Nephron (organoid): ENCODE results near the gene F13A1.
A peak's percentile ranks its signal among the peaks of the same experiment; 100 is the strongest.

Experiments used
- H3K27ac Mint-ChIP-seq, 3 experiments: 2 replicates each; pipeline ENCODE4 v1.8.0; 2020; ENCODE audit warnings: mixed read lengths in 3 of 3, mild to moderate bottlenecking in 2 of 3, moderate library complexity in 1 of 3
- H3K27me3 Mint-ChIP-seq: 2 replicates; pipeline ENCODE4 v1.8.0; 2021; ENCODE audit warnings: low read depth, mild to moderate bottlenecking, moderate library complexity, mixed read lengths
- H3K36me3 Mint-ChIP-seq: 2 replicates; pipeline ENCODE4 v1.8.0; 2020; ENCODE audit warnings: low read depth, mixed read lengths
- H3K4me1 Mint-ChIP-seq: 2 replicates; pipeline ENCODE4 v1.8.0; 2020; ENCODE audit warnings: mixed read lengths
- H3K4me3 Mint-ChIP-seq, 3 experiments: 2 replicates each; pipeline ENCODE4 v1.8.0; 2020; ENCODE audit warnings: mild to moderate bottlenecking in 3 of 3, mixed read lengths in 3 of 3, moderate library complexity in 2 of 3
- H3K9me3 Mint-ChIP-seq: 2 replicates; pipeline ENCODE4 v1.8.0; 2020; ENCODE audit warnings: mixed read lengths
- CTCF ChIP-seq, 3 experiments: fragments of 200-600 bp; sonication (generic); IDR thresholded peaks; one replicate each; pipeline ENCODE4 v1.5.0; 2021; ENCODE audit warnings: antibody characterized with exemption in 3 of 3; ENCODE audit not compliant: unreplicated experiment in 3 of 3

The F13A1 gene

GRCh38 chr6:6225885-6226529 is 94.5 kb downstream of the F13A1 start:
- H3K9me3 Mint-ChIP-seq, result peaks cover 3% of the 10 kb centered on the region
- no peak overlapping the region for H3K4me3 Mint-ChIP-seq
- H3K36me3 Mint-ChIP-seq, result no peaks in the 10 kb centered on the region
- no peak overlapping the region for H3K27ac Mint-ChIP-seq
- no peak for TF ChIP-seq CTCF (IDR thresholded peaks at IDR 0.05; ENCODE audit: unreplicated experiment in 3 of 3)
- no peaks in the 10 kb centered on the region for H3K4me1 Mint-ChIP-seq
- peaks cover 6% of the 10 kb centered on the region for H3K27me3 Mint-ChIP-seq

- H3K36me3 Mint-ChIP-seq, result no peaks in the 10 kb centered on the region
- H3K9me3 Mint-ChIP-seq, result peaks cover 3% of the 10 kb centered on the region
- no peak overlapping the region for H3K27ac Mint-ChIP-seq
- TF ChIP-seq CTCF (IDR thresholded peaks at IDR 0.05; ENCODE audit: unreplicated experiment in 3 of 3), result no peak
- no peak overlapping the region for H3K4me3 Mint-ChIP-seq
- peaks cover 11% of the 10 kb centered on the region for H3K27me3 Mint-ChIP-seq
- H3K4me1 Mint-ChIP-seq, result peaks cover 5% of the 10 kb centered on the region
Observed at GRCh38 chr6:6224933-6225486, 95.5 kb downstream of the F13A1 start.

GRCh38 chr6:6221787-6222535 is 98.5 kb downstream of the F13A1 start:
- Mint-ChIP-seq H3K4me3 (no peak overlapping the region), H3K27ac (no peak overlapping the region), H3K4me1 (peaks cover 12% of the 10 kb centered on the region), H3K27me3 (peaks cover 22% of the 10 kb centered on the region), H3K9me3 (peaks cover 6% of the 10 kb centered on the region), H3K36me3 (no peaks in the 10 kb centered on the region)
- TF ChIP-seq CTCF (IDR thresholded peaks at IDR 0.05; ENCODE audit: unreplicated experiment in 3 of 3), result peak in 2 of 3 experiments; percentile 13 to 23

- no peak overlapping the region for H3K27ac Mint-ChIP-seq
- peaks cover 22% of the 10 kb centered on the region for H3K27me3 Mint-ChIP-seq
- peaks cover 6% of the 10 kb centered on the region for H3K9me3 Mint-ChIP-seq
Observed at GRCh38 chr6:6220718-6221117, 99.7 kb downstream of the F13A1 start.

GRCh38 chr6:6219716-6220115 is 100.7 kb downstream of the F13A1 start:
- peaks cover 22% of the 10 kb centered on the region for H3K27me3 Mint-ChIP-seq
- H3K4me1 Mint-ChIP-seq, result peaks cover 12% of the 10 kb centered on the region
- no peak for TF ChIP-seq CTCF (IDR thresholded peaks at IDR 0.05; ENCODE audit: unreplicated experiment in 3 of 3)
- H3K9me3 Mint-ChIP-seq, result peaks cover 6% of the 10 kb centered on the region
- no peak overlapping the region for H3K27ac Mint-ChIP-seq
- no peak overlapping the region for H3K4me3 Mint-ChIP-seq
- no peaks in the 10 kb centered on the region for H3K36me3 Mint-ChIP-seq

More at GRCh38 chr6:6220718-6221117, 99.7 kb downstream of the F13A1 start:
- Mint-ChIP-seq H3K4me3 (no peak overlapping the region), H3K36me3 (no peaks in the 10 kb centered on the region), H3K4me1 (peaks cover 12% of the 10 kb centered on the region)
- TF ChIP-seq CTCF (IDR thresholded peaks at IDR 0.05; ENCODE audit: unreplicated experiment in 3 of 3), result peak; percentile 33 to 48 (median 43)
